Parathyroid adenoma (tissue), 2 donors: ENCODE data around the gene MRPL2.

Experiments
- H2AFZ ChIP-seq: fragments of 300-600 bp; sonication (generic); one replicate; pipeline ENCODE4 v1.7.0; 2017; ENCODE audit warnings: antibody characterized with exemption, mild to moderate bottlenecking
- H3K27ac ChIP-seq: fragments of 300-600 bp; sonication (generic); one replicate; pipeline ENCODE4 v1.7.0; 2017
- H3K27me3 ChIP-seq: fragments of 300-600 bp; sonication (generic); one replicate; pipeline ENCODE4 v1.7.0; 2017; ENCODE audit warnings: low read length; ENCODE audit not compliant: control insufficient read depth, insufficient read depth
- H3K36me3 ChIP-seq: fragments of 300-600 bp; sonication (generic); one replicate; pipeline ENCODE4 v1.7.0; 2017; ENCODE audit warnings: low read length; ENCODE audit not compliant: control insufficient read depth, insufficient read depth
- H3K4me1 ChIP-seq: fragments of 300-600 bp; sonication (generic); one replicate; pipeline ENCODE4 v1.7.0; 2017; ENCODE audit warnings: control low read depth
- H3K4me2 ChIP-seq: fragments of 300-600 bp; sonication (generic); one replicate; pipeline ENCODE4 v1.7.0; 2017; ENCODE audit warnings: low read length
- H3K4me3 ChIP-seq: fragments of 300-600 bp; sonication (generic); one replicate; pipeline ENCODE4 v1.7.0; 2017; ENCODE audit warnings: low read depth, low read length
- H3K79me2 ChIP-seq: fragments of 300-600 bp; sonication (generic); one replicate; pipeline ENCODE4 v1.7.0; 2017; ENCODE audit warnings: control low read depth
- H3K9ac ChIP-seq: fragments of 300-600 bp; sonication (generic); one replicate; pipeline ENCODE4 v1.7.0; 2017; ENCODE audit warnings: mild to moderate bottlenecking
- H3K9me3 ChIP-seq: fragments of 300-600 bp; sonication (generic); one replicate; pipeline ENCODE4 v1.7.0; 2017; ENCODE audit warnings: low read length; ENCODE audit not compliant: control insufficient read depth
- TF ChIP-seq, protein P1 (sequence below): fragments of 300-600 bp; sonication (generic); IDR thresholded peaks from one replicate; pipeline ENCODE4 v1.7.0; 2017; ENCODE audit warnings: antibody characterized with exemption, mild to moderate bottlenecking
- donor health status: primary hyperparathyroidism.

The MRPL2 gene

DNA sequence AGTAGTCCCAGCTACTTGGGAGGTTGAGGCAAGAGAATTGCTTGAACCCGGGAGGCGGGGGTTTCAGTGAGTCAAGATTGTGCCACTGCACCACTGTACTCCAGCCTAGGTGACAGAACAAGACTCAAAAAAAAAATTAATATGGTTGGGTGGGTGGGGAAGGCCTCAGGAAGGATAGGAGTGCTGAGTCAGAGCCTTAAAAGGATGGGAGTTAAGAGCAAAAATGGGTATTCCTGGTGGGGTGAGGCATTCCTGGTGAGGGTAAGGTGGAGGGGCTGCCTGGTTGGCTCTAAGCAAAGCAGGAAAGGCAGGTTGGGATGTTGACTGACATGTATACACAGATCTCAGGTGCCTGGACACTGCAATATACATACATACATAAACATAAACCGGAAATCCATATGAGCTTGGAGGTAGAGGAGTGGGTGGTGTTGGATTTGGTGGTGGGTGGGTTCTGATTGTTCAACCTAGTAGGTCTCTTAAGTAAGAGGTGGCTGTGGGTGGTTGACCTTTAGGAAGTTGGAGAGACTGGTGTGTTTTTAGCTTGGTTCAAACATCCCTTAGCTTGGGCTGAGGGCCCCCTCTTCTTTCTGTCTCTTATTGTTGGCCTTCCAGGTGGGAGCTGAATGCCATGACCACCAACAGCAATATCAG lies 39.1 kb downstream of the MRPL2 start:
- H3K27me3 ChIP-seq: no peaks in the 10 kb centered on the region
- H3K9ac ChIP-seq: no peak overlapping the region
- H3K9me3 ChIP-seq: no peaks in the 10 kb centered on the region
- peaks cover 22% of the 10 kb centered on the region for H3K79me2 ChIP-seq
- H3K4me1 ChIP-seq: peaks cover 25% of the 10 kb centered on the region
- H3K27ac ChIP-seq: no peak overlapping the region
- TF ChIP-seq, protein P1, sequence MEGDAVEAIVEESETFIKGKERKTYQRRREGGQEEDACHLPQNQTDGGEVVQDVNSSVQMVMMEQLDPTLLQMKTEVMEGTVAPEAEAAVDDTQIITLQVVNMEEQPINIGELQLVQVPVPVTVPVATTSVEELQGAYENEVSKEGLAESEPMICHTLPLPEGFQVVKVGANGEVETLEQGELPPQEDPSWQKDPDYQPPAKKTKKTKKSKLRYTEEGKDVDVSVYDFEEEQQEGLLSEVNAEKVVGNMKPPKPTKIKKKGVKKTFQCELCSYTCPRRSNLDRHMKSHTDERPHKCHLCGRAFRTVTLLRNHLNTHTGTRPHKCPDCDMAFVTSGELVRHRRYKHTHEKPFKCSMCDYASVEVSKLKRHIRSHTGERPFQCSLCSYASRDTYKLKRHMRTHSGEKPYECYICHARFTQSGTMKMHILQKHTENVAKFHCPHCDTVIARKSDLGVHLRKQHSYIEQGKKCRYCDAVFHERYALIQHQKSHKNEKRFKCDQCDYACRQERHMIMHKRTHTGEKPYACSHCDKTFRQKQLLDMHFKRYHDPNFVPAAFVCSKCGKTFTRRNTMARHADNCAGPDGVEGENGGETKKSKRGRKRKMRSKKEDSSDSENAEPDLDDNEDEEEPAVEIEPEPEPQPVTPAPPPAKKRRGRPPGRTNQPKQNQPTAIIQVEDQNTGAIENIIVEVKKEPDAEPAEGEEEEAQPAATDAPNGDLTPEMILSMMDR: no peak
- H2AFZ ChIP-seq: no peak overlapping the region
- H3K36me3 ChIP-seq: no peaks in the 10 kb centered on the region
- H3K4me3 ChIP-seq: no peak overlapping the region
- H3K4me2 ChIP-seq: no peak overlapping the region

- Histone ChIP-seq H3K4me3 (no peak overlapping the region), H3K36me3 (no peaks in the 10 kb centered on the region), H2AFZ (no peak overlapping the region), H3K4me2 (no peak overlapping the region), H3K4me1 (peaks cover 26% of the 10 kb centered on the region), H3K79me2 (peaks cover 33% of the 10 kb centered on the region), H3K9me3 (no peaks in the 10 kb centered on the region), H3K27ac (no peak overlapping the region), H3K9ac (no peak overlapping the region), H3K27me3 (no peaks in the 10 kb centered on the region)
- TF ChIP-seq, protein P1: no peak
Measured at GRCh38 chr6:43019152-43019551, 40.1 kb downstream of the MRPL2 start.

DNA sequence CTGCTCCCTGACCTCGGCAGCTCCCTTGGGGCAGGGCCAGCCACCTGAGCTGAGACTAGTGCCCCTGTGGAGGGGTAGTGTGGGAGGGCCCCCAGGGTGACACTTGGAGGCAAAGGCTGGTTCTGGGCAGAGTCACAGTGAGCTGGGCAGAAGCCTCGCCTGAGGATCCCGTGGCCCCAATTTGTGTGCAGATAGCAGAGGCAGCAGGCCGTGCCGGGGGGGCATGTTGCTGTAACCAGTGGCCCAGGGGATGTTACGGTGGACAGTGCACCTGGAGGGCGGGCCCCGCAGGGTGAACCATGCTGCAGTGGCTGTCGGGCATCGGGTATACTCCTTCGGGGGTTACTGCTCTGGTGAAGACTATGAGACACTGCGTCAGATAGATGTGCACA lies 42.3 kb downstream of the MRPL2 start:
- Histone ChIP-seq H3K9me3 (no peaks in the 10 kb centered on the region), H3K27ac (no peak overlapping the region), H3K36me3 (no peaks in the 10 kb centered on the region), H3K9ac (no peak overlapping the region), H3K4me3 (no peak overlapping the region), H3K4me2 (no peak overlapping the region), H2AFZ (no peak overlapping the region), H3K4me1 (peaks cover 23% of the 10 kb centered on the region), H3K27me3 (no peaks in the 10 kb centered on the region), H3K79me2 (peaks cover 34% of the 10 kb centered on the region)
- TF ChIP-seq, protein P1: no peak

DNA sequence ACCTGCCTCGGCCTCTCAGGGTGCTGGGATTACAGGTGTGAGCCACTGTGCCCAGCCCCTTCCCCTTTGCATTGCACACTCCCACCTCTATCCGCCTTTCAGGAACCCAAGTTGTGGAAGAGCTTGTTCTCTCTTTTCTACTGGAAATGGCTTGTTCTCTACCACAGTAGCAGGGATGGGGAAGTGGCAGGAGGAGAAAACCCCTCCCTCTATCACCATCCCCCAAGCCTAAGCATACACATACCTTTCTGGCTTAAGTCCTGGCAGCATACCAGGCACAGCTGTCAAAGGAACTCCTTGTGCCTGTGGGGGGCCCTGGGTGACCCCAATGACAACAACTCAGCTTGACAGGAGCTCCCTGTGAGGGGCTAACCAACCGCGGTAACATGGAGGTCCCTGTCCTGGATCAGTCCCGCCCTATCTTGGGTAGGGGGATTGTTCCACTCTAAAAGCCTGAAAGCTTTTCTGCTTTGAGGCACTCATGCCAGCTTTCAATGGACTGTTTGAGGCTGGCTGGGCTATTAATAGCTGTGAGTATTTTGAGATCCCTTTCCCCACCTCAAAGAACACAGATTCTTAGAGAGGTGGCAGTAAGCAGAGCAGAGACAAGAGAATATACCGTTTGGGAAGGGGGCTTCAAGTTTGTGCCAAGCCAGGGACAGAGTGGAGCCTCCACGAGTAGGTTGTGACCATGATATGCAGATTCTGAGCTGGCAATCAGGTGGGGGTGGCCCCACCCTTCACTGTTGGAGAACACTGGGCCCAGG lies 42.9 kb downstream of the MRPL2 start:
- H3K9ac ChIP-seq: no peak overlapping the region
- no peaks in the 10 kb centered on the region for H3K36me3 ChIP-seq

More for the DNA sequence above, 42.9 kb downstream of the MRPL2 start:
- Histone ChIP-seq H3K27ac (no peak overlapping the region), H3K79me2 (peaks cover 34% of the 10 kb centered on the region), H3K4me1 (peaks cover 23% of the 10 kb centered on the region), H3K4me3 (no peak overlapping the region), H3K27me3 (no peaks in the 10 kb centered on the region), H3K4me2 (peak overlapping the region; percentile 9), H2AFZ (no peak overlapping the region), H3K9me3 (no peaks in the 10 kb centered on the region)
- TF ChIP-seq, protein P1: no peak
